HCT116 (cell line): Measurements from ENCODE around the gene GSTA4. TPM values are rescaled to one million over a fixed set of nuclear protein-coding genes. Genes with fewer than 3 reads are reported as not detected.
"Not testable (repeated sequence)": the region's sequence is repeated elsewhere in the genome, so short reads cannot be mapped to it uniquely, and the experiment has no call there.

Source experiments
- ATAC-seq: fragments of 200-7000 bp; cut with Tn5 transposase; 2 replicates; pipeline ENCODE4 v1.9.1; 2020; ENCODE audit warnings: mild to moderate bottlenecking, moderate library complexity
- BruUV-seq: library from RNA; stranded (reverse); fragments of 400-500 nt; replicated peaks from 2 replicates; lab custom pipeline; 2021; lab: Mats Ljungman, UMichigan
- CTCF ChIA-PET: fragments of 300-600 bp; sonication (Branson Sonifier 250); formaldehyde crosslinking; loops from one replicate; lab custom pipeline; 2021; ENCODE audit warnings: antibody characterized with exemption; lab: Charles Lee
- POLR2A ChIA-PET: fragments of 300-600, 350-600 bp; sonication (Branson Sonifier 250); formaldehyde crosslinking; loops from one replicate; lab custom pipeline; 2021; ENCODE audit warnings: antibody characterized with exemption; lab: Charles Lee
- RAD21 ChIA-PET, 2 experiments: fragments of 300-600 bp; sonication (Branson Sonifier 250); formaldehyde crosslinking; loops; one replicate each; lab custom pipeline; 2023; ENCODE audit warnings: low total read pairs in 2 of 2; ENCODE audit not compliant: uncharacterized antibody in 2 of 2, unreplicated experiment in 2 of 2, low non-redundant PET in 1 of 2; lab: Charles Lee
- DNase-seq: peaks from one replicate; pipeline ENCODE4 v3.0.0-alpha.2; 2010; ENCODE audit warnings: low read depth, low spot score
- H2AFZ ChIP-seq: fragments of 200-600 bp; shearing (Covaris generic), sonication (generic); 2 replicates; pipeline ENCODE4 v1.6.1; 2017; ENCODE audit warnings: low read depth, mixed run types, mixed read lengths, antibody characterized with exemption, low read length; ENCODE audit not compliant: poor library complexity, severe bottlenecking
- H3K27ac ChIP-seq: 2 replicates; pipeline ENCODE4 v1.5.1; 2012; ENCODE audit warnings: low read depth, low read length
- H3K27me3 ChIP-seq: fragments of 200-600 bp; sonication (generic); 2 replicates; pipeline ENCODE4 v1.6.1; 2016; ENCODE audit warnings: mixed run types, low read length, mixed read lengths; ENCODE audit not compliant: insufficient read depth
- H3K36me3 ChIP-seq, 2 experiments: fragments of 200-500 bp in 1 of 2; fragments of 200-600 bp in 1 of 2; sonication (Bioruptor generic) in 1 of 2; sonication (generic) in 1 of 2; 2 replicates each; pipeline versions ENCODE4 v1.5.1 to v1.6.1; 2014 to 2016; ENCODE audit warnings: low read length in 2 of 2, inconsistent platforms in 1 of 2, mixed read lengths in 1 of 2, mixed run types in 1 of 2; ENCODE audit not compliant: insufficient read depth in 2 of 2, control insufficient read depth in 1 of 2
- H3K4me1 ChIP-seq, 2 experiments: fragments of 200-600 bp in 1 of 2; sonication (generic) in 1 of 2; 2 replicates each; pipeline versions ENCODE4 v1.5.1 to v1.6.1; 2012 to 2017; ENCODE audit warnings: low read length in 2 of 2, inconsistent platforms in 1 of 2, mild to moderate bottlenecking in 1 of 2, mixed read lengths in 1 of 2, mixed run types in 1 of 2, moderate library complexity in 1 of 2; ENCODE audit not compliant: insufficient read depth in 2 of 2, control insufficient read depth in 1 of 2
- H3K4me2 ChIP-seq: fragments of 200-600 bp; sonication (generic); 2 replicates; pipeline ENCODE4 v1.6.1; 2017; ENCODE audit warnings: mixed run types, low read length, mixed read lengths
- H3K4me3 ChIP-seq, 2 experiments: fragments of 200-600 bp in 1 of 2; sonication (generic) in 1 of 2; replicated peaks in 1 of 2; 2 replicates each; pipeline ENCODE4 v1.5.1; 2011 to 2016; ENCODE audit warnings: low read length in 2 of 2, control low read depth in 1 of 2, low read depth in 1 of 2, mild to moderate bottlenecking in 1 of 2, mixed read lengths in 1 of 2, mixed run types in 1 of 2
- H3K79me2 ChIP-seq: fragments of 200-600 bp; sonication (generic); 2 replicates; pipeline ENCODE4 v1.6.1; 2017; ENCODE audit warnings: mild to moderate bottlenecking, mixed run types, low read length, moderate library complexity, mixed read lengths; ENCODE audit not compliant: insufficient read depth
- H3K9ac ChIP-seq: fragments of 200-600 bp; sonication (generic); 2 replicates; pipeline ENCODE4 v1.6.1; 2016; ENCODE audit warnings: low read length, mixed read lengths
- H3K9me2 ChIP-seq: fragments of 200-600 bp; sonication (generic), shearing (Covaris generic); 2 replicates; pipeline ENCODE4 v1.6.1; 2017; ENCODE audit warnings: mixed run types, mild to moderate bottlenecking, moderate library complexity; ENCODE audit not compliant: insufficient read depth
- H3K9me3 ChIP-seq, 2 experiments: fragments of 200-500 bp in 1 of 2; fragments of 200-600 bp in 1 of 2; sonication (Bioruptor generic) in 1 of 2; sonication (generic) in 1 of 2; 2 replicates each; pipeline ENCODE4 v1.6.1; 2014 to 2017; ENCODE audit warnings: low read length in 2 of 2, mixed read lengths in 2 of 2, inconsistent platforms in 1 of 2, low read depth in 1 of 2, mild to moderate bottlenecking in 1 of 2, mixed run types in 1 of 2, moderate library complexity in 1 of 2; ENCODE audit not compliant: control insufficient read depth in 1 of 2, insufficient read depth in 1 of 2
- H4K20me1 ChIP-seq: fragments of 200-600 bp; sonication (generic), shearing (Covaris generic); 2 replicates; pipeline ENCODE4 v1.6.1; 2017; ENCODE audit warnings: mixed run types, mild to moderate bottlenecking, moderate library complexity; ENCODE audit not compliant: insufficient read depth
- POLR2A ChIP-seq: IDR thresholded peaks from 2 replicates; pipeline ENCODE4 v1.7.0; 2011; ENCODE audit warnings: borderline replicate concordance; ENCODE audit not compliant: insufficient read depth, insufficient read length; ENCODE audit errors: extremely low read depth
- intact Hi-C: fragments of 100-400 bp; cut with micrococcal nuclease; formaldehyde crosslinking; loops from 2 replicates; pipeline ENCODE4 v1.10.0; 2022
- total RNA-seq: library from RNA; stranded (reverse); gene quantifications from one replicate; pipeline ENCODE4 v1.2.1, GENCODE V29; 2021; ENCODE audit not compliant: unreplicated experiment
- TF ChIP-seq, protein P1 (sequence below): IDR thresholded peaks from 2 replicates; pipeline ENCODE4 v1.6.1; 2011; ENCODE audit warnings: mild to moderate bottlenecking, low read length, moderate library complexity; ENCODE audit not compliant: insufficient replicate concordance; ENCODE audit errors: extremely low read depth
- TF ChIP-seq, protein P2 (sequence below): IDR thresholded peaks from 2 replicates; pipeline ENCODE4 v1.6.1; 2012

Gene GSTA4
- total RNA-seq, 1 experiment from 2014 or later, result 2.2 TPM

DNA sequence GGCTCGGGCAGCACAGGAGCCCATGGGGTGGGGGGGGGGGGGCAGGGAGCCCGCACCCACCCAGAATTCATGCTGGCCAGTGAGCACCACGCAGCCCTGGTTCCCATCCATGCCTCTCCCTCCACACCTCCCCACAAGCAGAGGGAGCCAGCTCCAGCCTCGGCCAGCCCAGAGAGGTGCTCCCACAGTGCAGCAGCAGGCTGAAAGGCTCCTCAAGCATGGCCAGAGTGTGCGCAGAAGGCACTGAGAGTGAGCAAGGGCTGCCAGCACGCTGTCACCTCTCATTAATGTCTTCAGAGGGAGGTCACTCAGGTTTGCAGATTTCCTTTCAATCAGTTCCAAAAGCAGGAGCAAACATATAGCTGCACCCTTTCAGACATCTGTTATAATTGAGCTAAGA lies 32.4 kb downstream of the GSTA4 start:
- CTCF ChIA-PET, result interaction anchor here (1.4 kb wide), 1 partner anchor 32 kb away, joined by 3 read pairs; the partner anchor contains the start of gene GSTA4
- H3K9ac ChIP-seq, result no peak overlapping the region

DNA sequence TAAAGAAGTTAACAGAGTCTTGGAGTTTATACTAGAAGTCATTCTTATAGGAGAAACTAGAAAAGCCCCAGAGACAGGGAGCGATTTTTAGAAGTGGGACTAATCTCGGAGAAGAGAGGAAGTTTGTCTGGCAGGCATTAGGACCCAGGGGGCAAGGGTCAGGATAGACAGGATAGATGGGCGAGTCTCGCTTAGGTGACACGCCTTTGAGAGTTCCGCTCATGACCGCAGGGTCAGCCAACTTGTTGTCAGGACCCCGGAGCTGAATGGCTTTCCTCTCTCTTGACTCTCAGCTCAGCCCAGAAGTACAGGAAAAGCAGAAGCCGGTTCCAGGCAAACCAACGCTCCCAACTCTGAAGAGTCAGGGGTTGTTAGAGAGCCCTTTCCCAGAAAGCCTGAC lies 34.1 kb downstream of the GSTA4 start:
- CTCF ChIA-PET, intact Hi-C loops, H3K79me2 ChIP-seq, RAD21 ChIA-PET, H3K4me1 ChIP-seq, H3K4me2 ChIP-seq, H4K20me1 ChIP-seq, BruUV-seq, H3K27ac ChIP-seq, H2AFZ ChIP-seq, H3K27me3 ChIP-seq, H3K9me2 ChIP-seq, H3K9me3 ChIP-seq, ATAC-seq, H3K4me3 ChIP-seq, POLR2A ChIA-PET, H3K9ac ChIP-seq, H3K36me3 ChIP-seq, DNase-seq: not testable (repeated sequence)

More for the DNA sequence above, 32.4 kb downstream of the GSTA4 start:
- Histone ChIP-seq H2AFZ (no peak overlapping the region), H3K9me3 (no peaks in the 10 kb centered on the region), H3K27ac (no peak overlapping the region), H3K9me2 (no peaks in the 10 kb centered on the region), H3K27me3 (no peaks in the 10 kb centered on the region), H3K4me1 (no peaks in the 10 kb centered on the region), H3K4me3 (no peak overlapping the region), H3K79me2 (no peaks in the 10 kb centered on the region), H3K4me2 (no peak overlapping the region), H3K36me3 (no peaks in the 10 kb centered on the region), H4K20me1 (no peaks in the 10 kb centered on the region)
- intact Hi-C loops, result no loop called here
- ChIA-PET POLR2A (no interaction called here), RAD21 (no interaction called here)
- no peak for DNase-seq
- no TSS peak for BruUV-seq
- no peak for ATAC-seq
- no peak for TF ChIP-seq POLR2A
- TF ChIP-seq, protein P1, sequence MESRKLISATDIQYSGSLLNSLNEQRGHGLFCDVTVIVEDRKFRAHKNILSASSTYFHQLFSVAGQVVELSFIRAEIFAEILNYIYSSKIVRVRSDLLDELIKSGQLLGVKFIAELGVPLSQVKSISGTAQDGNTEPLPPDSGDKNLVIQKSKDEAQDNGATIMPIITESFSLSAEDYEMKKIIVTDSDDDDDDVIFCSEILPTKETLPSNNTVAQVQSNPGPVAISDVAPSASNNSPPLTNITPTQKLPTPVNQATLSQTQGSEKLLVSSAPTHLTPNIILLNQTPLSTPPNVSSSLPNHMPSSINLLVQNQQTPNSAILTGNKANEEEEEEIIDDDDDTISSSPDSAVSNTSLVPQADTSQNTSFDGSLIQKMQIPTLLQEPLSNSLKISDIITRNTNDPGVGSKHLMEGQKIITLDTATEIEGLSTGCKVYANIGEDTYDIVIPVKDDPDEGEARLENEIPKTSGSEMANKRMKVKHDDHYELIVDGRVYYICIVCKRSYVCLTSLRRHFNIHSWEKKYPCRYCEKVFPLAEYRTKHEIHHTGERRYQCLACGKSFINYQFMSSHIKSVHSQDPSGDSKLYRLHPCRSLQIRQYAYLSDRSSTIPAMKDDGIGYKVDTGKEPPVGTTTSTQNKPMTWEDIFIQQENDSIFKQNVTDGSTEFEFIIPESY, result no peak
- TF ChIP-seq, protein P2, sequence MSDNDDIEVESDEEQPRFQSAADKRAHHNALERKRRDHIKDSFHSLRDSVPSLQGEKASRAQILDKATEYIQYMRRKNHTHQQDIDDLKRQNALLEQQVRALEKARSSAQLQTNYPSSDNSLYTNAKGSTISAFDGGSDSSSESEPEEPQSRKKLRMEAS, result no peak
- TF ChIP-seq, all 23 proteins: peak for 0

DNA sequence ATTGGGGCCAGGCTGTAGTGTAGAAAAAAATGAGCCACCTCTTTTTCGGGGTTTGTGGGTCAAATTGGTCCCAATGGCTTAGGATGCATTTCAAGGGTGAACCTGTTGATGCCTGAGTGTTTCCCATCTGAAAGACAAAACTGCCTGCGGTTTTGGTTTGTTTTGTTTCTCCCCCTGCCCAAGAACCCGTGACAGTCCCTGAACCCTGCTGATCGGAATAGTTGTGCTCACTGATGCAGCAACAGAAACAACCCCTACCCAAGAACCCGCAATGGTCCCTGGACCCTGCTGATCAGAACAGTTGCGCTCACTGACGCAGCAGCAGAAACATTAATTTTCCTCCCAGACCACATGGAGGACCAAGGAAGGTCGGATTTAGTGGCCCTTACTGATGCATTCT lies 34.9 kb downstream of the GSTA4 start:
- POLR2A ChIA-PET, RAD21 ChIA-PET, CTCF ChIA-PET, intact Hi-C loops, H3K4me1 ChIP-seq, H2AFZ ChIP-seq, H3K79me2 ChIP-seq, H3K36me3 ChIP-seq, H3K27me3 ChIP-seq, H3K9ac ChIP-seq, H4K20me1 ChIP-seq, H3K4me2 ChIP-seq, DNase-seq, ATAC-seq, H3K9me3 ChIP-seq, H3K9me2 ChIP-seq, H3K4me3 ChIP-seq, BruUV-seq, H3K27ac ChIP-seq: not testable (repeated sequence)
